NCI-H187 treated with DMSO at 0.1 percent for 48 hours (cell line): ENCODE measurements around the gene TMSB15A.
A peak's percentile ranks its signal among the peaks of the same experiment; 100 is the strongest.
"Not testable (repeated sequence)": the region's sequence is repeated elsewhere in the genome, so short reads cannot be mapped to it uniquely, and the experiment has no call there.

ENCODE experiments used
- DNase-seq: peaks from one replicate; lab custom pipeline; 2025; lab: John Stamatoyannopoulos, UW

TMSB15A gene

DNA sequence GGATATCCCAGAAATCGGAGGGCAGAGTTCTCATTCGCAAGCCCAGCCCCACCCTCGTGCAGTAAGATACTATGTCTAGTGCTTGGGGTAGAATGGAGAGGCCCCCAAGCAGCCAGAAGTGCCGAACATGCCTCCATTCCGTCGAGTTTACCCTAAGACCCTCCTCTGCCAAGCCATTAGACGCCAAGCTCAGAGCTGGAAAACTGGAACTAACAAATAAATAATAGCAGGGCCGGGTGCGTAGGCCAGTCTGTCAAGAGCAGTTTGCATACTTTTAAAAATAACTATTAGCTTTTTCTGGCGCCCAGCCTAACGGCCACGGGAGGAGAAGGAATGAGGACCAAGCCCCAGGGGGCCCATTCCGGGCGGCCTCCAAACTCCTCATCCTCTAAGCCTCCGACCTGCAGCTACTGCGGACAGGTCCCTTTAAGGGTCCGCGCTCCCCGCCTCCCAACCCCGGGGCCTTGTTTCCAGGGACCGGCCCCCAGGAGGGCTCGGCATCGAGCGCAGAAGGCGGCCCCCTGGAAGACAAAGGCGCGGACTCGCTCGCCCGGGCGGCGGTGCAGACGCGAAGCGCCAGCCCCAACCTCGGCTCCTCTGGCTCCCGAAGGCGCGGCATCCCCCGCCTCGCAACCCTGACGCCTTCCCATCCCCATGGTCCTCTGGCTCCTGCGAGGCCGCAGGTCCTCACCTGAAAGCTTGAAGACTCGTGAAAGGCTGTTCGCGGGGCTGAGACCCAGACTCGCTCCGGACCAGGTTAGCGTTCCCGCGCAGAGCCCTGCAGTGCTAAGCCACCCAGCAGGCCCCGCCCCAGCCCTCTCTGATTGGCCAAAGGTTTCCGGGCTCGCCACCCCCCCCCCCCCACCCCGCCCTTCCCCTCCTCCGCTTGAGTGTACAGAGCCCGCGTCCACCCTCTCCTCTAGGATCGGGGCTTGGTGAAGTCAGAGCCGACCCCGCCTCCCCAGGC lies at the start of gene TMSB15A:
TSS of gene TMSB15A (minus strand) at position 765 of the 967 bp plus-strand sequence.
- peak; percentile 6 for DNase-seq

DNA sequence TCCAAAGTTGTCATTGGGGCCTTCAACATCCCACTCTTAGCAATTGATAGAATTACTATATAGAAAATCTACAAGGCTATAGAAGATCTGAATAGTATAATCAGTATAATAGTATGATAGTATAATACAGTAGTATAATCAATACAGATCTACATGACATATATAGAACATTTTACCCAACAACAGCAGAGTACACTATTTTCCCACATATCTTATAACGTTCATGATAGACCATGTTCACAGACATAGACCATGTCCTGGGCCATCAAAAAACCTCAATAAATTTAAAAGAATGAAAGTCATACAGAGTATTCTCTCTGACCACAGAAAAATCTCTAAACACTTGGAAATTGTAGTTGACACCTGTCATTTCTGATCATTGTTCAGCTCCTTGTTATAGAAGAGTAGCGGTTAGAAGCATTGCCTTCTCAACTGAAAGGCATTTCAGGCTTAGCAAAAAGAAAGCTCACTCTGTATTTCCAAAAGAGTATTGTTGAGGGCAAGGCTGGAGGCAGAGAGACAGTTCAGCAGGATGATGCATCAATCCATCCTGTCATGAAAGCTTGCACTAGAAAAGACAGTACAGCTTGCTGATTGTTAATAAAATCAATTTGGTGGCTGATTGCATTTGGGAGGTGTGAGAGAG lies 44.0 kb upstream of the TMSB15A start:
- no peak for DNase-seq

DNA sequence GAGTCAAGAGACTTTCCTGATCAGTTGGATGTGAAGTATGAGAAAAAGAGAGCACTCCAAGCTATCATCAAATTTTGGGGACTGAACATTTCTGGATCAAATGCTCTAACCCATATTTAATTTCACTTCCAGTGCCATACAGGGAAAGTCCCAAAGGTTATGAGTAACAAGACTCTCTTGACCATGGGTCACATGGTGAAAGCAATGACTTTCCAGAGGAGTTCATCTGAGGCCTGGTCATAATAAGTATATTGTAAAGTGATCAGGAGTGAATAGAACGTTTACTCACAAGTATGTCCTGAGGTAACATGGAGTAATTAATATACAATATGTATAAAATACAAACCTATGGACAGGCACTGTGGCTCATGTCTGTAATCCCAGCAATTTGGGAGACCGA lies 42.1 kb upstream of the TMSB15A start:
- DNase-seq: no peak

DNA sequence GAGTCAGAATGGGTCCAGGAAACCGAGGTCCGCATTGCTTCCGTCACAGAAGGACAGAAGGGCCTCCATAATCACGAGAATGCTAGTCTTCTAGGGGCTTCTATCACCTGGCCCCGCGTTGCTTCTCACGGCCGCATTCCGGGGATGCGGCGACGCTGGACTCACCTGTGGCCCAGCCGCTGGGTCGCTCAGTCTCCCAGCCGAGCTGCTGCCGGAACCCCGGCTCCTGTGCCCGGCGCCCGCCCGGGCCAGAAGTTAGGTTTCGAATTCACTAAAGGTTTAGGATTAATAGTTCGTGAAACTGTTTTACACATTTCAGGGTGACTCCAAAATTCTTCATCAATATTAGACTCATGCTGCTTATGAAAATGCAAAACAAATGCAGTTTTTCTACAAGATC lies 31.7 kb upstream of the TMSB15A start:
- no peak for DNase-seq

DNA sequence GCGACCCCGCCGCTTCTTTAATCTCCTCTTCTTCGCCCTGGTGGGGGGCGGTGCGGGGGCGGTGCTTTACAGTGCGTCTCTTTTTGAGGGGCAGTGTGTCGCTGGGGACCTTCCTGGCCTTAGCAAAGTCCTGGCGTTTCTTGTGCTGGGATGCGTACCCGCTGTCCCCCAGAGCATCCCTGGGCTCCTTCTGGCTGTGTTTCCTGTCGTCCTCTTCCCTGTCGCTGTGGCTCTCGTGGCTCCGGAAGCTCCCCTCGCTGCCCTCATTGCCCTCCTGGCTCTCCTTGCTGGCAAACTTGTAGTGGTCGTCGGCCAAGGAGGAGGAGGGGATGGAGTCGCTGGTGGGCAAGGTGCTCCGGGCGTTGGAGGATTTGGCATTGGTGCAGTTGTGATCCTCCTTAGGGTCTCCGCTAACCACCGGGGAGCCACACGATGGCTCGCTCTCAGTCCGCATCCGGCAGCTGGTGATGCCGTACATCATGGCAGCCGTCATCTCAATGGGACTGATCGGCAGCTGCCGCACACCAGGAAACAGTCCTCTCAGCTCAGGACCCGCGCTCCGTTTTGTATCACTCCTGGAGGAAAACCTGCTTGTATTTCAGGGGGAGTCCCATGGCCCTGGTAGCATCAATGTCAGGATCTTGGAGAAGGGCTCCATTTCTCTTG lies 30.4 kb upstream of the TMSB15A start:
- DNase-seq: no peak

DNA sequence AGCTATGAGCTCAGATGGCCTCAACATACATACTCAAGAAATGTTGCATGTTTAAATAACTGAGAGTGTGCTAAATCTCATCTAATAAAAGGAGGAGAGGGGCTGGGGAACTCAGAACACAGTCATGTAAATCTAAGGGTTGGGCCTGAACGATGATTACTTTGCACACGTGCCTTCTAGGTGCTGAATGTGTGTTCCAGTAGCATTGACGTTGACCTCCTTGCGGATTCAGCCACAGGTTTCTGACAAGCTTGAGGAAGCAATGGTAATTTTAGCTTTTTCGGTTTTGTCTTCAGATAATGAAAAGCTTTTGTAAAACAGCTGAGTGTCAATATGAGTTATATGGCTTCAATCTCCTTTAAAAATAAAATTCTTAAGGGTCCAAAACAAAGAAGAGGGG lies 29.6 kb upstream of the TMSB15A start:
- not testable (repeated sequence) for DNase-seq

DNA sequence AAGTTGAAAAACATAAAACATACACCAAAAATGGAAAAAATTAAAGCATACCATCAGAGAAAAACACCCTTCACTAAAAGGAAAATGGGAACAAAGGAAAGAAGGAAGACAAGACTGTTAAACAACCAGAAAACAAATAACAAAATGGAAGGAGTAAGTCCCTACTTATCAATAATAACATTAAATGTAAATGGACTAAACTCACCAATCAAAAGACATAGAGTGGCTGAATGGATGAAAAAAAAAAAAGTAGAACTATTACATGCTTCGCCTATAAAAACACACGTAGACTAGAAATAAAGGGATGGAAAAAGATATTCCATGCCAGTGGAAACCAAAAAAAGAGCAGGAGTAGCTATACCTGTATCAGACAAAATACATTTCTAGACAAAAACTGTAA lies 19.4 kb upstream of the TMSB15A start:
- DNase-seq: no peak

DNA sequence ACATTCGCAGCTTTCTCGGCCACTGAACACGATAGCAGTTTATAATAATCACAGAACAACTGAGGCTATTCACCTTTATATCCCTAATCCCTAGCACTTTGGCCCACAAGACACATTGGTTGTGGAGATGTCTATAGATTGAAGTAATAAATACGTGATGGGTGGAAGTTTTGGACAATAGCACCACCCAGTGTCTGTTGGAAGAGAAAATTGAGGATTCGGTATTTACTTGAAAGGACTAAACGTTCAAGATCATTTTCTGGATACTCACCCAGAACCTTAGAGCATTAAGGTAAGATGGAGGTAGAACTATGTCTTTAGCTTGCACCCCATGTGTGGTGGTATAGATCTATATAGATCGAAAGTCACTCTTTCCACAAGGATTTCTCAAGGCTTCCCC lies 787 bp upstream of the TMSB15A start:
- no peak for DNase-seq

DNA sequence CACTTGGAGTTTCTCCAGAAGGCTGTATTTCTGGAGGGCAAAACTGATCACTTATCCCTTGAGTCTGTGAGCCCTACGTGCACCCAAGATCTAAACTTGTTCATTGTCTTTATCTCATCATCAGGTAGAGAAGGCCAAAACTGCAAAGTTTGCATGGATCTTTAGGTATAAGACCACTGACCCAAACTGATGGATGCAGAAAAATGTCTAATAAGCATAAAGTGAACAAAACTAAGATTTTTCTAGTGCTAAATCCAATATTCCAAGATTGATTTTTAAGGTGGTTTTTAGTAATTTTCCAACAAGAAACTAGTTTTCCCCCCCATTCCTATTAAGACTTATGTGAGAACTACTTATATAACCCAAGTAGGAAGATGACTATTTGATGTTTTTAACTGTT lies 2.0 kb downstream of the TMSB15A start:
- DNase-seq: no peak

DNA sequence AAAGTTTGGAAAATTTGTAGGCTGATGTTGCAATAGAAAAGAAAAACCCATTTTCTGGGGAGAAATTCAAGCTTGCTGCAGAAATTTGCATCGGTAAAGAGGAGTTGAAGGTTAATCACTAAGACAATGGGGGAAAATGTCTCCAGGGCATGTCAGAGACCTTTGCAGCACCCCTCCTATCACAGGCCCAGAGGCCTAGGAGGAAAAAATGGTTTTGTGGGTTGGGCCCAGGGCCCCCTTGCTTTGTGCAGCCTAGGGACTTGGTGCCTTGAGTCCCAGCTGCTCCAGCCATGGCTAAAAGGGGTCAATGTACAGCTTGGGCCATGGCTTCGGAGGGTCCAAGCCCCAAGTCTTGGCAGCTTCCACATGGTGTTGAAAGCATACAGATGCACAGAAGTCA lies 17.8 kb downstream of the TMSB15A start:
- DNase-seq: no peak

DNA sequence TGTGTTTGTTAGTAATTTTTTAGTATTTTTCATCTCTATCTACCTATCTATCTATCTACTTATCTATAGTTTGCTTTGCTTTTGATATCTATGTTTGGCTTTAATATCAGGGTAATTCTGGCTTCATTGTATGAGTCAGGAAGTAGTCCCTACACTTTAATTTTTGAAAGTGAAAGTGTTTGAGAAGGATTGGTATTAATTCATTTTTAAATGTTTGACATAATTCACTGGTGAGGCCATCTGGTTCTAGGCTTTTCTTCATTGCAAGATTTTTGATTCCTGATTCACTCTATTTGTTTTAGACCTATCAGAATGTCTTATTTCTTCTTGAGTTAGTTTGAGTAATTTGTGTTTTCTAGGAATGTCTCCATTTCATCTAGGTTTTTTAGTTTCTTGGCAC lies 24.8 kb downstream of the TMSB15A start:
- DNase-seq: no peak

DNA sequence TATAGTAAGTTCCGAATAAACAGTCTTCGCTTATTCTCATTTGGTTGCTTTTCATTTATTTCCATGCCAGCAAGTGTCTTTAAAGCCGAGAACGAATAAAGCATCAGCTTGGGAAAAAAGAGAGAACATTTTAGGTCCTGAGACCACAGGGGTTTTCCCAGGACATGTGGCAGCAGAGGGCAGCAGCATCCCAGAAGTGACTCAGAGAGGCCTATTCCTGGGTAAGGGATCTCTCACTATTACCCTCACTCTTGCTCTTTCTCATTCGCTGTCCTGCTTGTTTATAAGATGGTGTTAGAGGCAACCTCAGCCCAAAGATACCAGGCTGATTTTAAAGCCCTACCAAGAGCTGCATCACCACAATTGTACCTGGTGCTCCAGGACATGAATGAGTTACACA lies 37.8 kb downstream of the TMSB15A start:
- DNase-seq: not testable (repeated sequence)

DNA sequence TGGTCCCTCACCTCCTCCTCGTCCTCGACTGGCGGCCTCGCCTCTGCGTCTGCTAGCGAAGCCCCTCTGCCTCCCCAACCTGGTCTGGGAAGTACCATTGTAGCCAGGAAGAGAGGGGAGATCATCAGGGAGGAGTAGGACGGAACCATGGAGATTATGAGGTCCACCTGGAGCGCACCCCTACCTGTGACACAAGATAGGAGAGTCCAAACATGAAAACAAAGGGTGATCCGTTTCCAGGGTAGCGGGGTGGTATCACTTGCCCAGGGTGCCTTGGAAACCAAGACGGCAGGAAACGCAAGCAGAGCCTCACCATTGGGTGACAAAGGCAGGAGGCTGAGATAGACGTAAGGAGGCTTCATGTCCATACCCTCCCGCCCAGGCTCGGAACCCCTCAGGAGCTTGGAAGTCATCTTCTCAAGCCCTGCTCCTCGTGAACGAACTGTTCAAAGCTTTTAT lies 44.7 kb downstream of the TMSB15A start, which contains the start of gene TCP11X2:
TSS of gene TCP11X2 (minus strand) at position 51 of the 459 bp plus-strand sequence.
- DNase-seq: not testable (repeated sequence)

DNA sequence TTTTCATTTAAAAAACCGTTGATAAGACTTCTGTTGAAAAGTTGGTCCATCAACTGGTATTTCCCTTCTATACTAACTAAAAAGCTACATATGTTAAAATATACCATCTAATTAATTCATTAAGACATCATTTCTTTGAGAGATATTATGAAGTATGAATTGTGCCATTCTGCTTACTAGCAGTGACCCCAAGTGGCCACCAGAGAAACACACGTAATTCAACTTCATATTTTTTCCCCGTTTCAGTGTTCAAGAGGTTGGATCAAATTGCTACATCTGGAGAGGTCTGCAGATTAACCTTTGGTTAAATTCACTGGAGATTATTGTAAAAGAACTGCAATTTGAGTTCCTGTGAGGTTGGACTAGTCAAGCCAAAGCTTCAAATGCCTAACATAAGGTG lies 46.3 kb downstream of the TMSB15A start:
- not testable (repeated sequence) for DNase-seq
